ENCODE measurements around the gene UBE2C. TPM values are rescaled to one million over a fixed set of nuclear protein-coding genes. Genes with fewer than 3 reads are reported as not detected.

UBE2C gene
- total RNA-seq, 1 donor from 2014 or later: 0.80 TPM

Other genes starting within 250 kb of the UBE2C start
- gene WFDC8, start 233.4 kb upstream of the UBE2C start, total RNA-seq: not detected
- gene WFDC10A, start 182.9 kb upstream of the UBE2C start, total RNA-seq: not detected
- not detected for gene WFDC9, start 181.4 kb upstream of the UBE2C start, total RNA-seq
- gene WFDC11, start 142.4 kb upstream of the UBE2C start, total RNA-seq: not detected
- gene WFDC13, start 110.6 kb upstream of the UBE2C start, total RNA-seq: not detected
- not detected for gene WFDC10B, start 107.6 kb upstream of the UBE2C start, total RNA-seq
- gene SPINT4, start 90.3 kb upstream of the UBE2C start, total RNA-seq: not detected
- gene WFDC3, start 20.8 kb upstream of the UBE2C start, total RNA-seq: 1.5 TPM
- 20.5 TPM for gene DNTTIP1, start 20.7 kb upstream of the UBE2C start, total RNA-seq
- gene TNNC2, start 14.7 kb downstream of the UBE2C start, total RNA-seq: 0.89 TPM
- 52.6 TPM for gene SNX21, start 21.2 kb downstream of the UBE2C start, total RNA-seq
- 19.7 TPM for gene ACOT8, start 44.7 kb downstream of the UBE2C start, total RNA-seq
- 3.8 TPM for gene ZSWIM3, start 45.0 kb downstream of the UBE2C start, total RNA-seq
- 8.1 TPM for gene ZSWIM1, start 68.6 kb downstream of the UBE2C start, total RNA-seq
- 2.8 TPM for gene SPATA25, start 75.0 kb downstream of the UBE2C start, total RNA-seq
- 8.9 TPM for gene NEURL2, start 78.6 kb downstream of the UBE2C start, total RNA-seq
- 87.4 TPM for gene CTSA, start 78.7 kb downstream of the UBE2C start, total RNA-seq
- gene PLTP, start 99.5 kb downstream of the UBE2C start, total RNA-seq: 95.4 TPM
- 38.2 TPM for gene PCIF1, start 122.0 kb downstream of the UBE2C start, total RNA-seq
- gene ZNF335, start 159.6 kb downstream of the UBE2C start, total RNA-seq: 22.3 TPM
- 5.0 TPM for gene MMP9, start 196.3 kb downstream of the UBE2C start, total RNA-seq
- gene SLC12A5, start 216.6 kb downstream of the UBE2C start, total RNA-seq: 3.9 TPM

Data from sciatic nerve (tissue), 1 donor.